ENCODE results near the gene KLHL11. TPM values are rescaled to one million over a fixed set of nuclear protein-coding genes. Genes with fewer than 3 reads are reported as not detected.
"Not testable (repeated sequence)": the region's sequence is repeated elsewhere in the genome, so short reads cannot be mapped to it uniquely, and the experiment has no call there.

The KLHL11 gene
- total RNA-seq, 1 donor from 2014 or later: 31.5 TPM

- DNase-seq (ENCODE audit: low spot score): no peak
These were observed 26.2 kb upstream of the KLHL11 start for GRCh38 chr17:41891135-41892020.

GRCh38 chr17:41888332-41888965, 23.2 kb upstream of the KLHL11 start:
- no peak for DNase-seq (ENCODE audit: low spot score)

DNA sequence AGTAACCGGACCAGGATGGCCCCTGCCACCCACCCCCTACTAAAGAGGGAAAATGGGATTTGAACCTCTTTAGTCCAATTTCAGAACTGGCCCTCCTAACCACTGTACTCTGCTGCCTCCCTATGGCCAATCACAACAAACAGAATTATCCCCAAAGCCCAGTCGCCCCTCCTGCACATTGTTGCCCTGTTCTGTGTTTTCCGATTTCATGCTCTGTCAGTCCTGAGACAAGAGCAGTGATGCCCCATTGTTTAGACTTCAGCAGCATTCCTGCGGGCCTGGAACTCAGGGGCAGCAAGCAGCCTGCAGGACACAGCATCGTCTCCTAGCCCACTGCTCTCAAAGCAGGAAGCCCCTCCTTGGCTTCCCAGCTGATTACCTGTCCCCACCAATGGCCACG, 20.5 kb upstream of the KLHL11 start:
- DNase-seq (ENCODE audit: low spot score): no peak

- DNase-seq (ENCODE audit: low spot score): no peak
These were observed 17.5 kb upstream of the KLHL11 start for GRCh38 chr17:41882756-41883155.

DNA sequence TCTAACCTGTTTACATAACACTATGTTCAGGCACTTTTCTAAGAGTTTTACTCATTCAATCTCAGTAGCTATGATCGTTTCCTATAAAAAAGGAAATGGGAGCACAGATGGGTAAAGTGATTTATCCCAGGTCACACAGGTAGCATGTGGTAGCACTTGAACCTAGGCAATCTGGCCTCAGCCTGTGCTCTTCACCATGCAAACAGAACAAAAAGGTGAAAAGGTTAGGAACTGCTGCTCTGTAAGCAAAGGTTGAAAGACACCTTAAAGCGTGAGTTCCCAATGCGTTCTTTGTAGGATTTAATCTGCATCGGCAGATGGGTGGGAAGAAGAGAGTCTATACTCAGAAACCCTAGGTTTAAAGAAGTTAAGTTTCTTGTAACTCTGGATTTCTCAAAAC, 14.9 kb upstream of the KLHL11 start:
- no peak for DNase-seq (ENCODE audit: low spot score)

DNA sequence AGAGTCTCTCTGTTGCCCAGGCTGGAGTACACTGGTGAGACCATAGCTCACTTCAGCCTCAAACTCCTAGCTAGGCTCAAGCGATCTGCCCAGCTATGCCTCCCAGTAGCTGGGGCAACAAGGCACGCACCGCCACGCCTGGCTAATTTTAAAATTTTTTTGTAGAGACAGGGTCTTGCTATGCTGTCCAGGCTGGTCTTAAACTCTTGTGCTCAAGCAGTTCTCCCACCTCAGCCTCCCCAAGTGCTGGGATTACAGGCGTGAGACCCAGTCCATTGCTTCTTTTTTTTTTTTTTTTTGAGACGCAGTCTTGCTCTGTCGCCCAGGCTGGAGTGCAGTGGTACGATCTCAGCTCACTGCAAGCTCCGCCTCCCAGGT, 9.1 kb upstream of the KLHL11 start:
- not testable (repeated sequence) for DNase-seq (ENCODE audit: low spot score)

GRCh38 chr17:41873559-41874292, 8.5 kb upstream of the KLHL11 start:
- DNase-seq (ENCODE audit: low spot score): no peak

- no peak for DNase-seq (ENCODE audit: low spot score)
These were observed 6.6 kb upstream of the KLHL11 start for GRCh38 chr17:41871789-41872188.

GRCh38 chr17:41870627-41871026, 5.4 kb upstream of the KLHL11 start:
- DNase-seq (ENCODE audit: low spot score): no peak

- DNase-seq (ENCODE audit: low spot score): no peak
These were observed 4.9 kb upstream of the KLHL11 start for GRCh38 chr17:41870097-41870496.

DNA sequence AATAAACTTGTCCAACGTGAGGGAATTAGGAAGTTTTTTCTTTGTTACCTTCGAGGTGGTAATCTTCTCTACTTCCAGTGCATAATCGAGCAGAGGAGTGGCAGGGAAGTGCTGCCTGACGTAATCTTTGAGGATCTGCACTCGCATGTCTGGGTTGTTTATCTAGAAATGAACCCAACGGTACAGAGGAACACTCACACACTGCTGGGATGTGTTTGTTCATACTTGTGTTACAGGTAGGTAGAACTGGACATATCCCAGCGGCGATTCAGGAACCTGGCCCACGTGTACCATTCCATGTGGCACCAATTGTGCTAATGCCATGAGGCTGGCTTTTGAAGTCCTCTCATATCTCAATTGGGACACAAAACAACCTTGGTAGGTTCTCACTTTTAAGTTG, 4.2 kb upstream of the KLHL11 start:
- DNase-seq (ENCODE audit: low spot score): no peak

DNA sequence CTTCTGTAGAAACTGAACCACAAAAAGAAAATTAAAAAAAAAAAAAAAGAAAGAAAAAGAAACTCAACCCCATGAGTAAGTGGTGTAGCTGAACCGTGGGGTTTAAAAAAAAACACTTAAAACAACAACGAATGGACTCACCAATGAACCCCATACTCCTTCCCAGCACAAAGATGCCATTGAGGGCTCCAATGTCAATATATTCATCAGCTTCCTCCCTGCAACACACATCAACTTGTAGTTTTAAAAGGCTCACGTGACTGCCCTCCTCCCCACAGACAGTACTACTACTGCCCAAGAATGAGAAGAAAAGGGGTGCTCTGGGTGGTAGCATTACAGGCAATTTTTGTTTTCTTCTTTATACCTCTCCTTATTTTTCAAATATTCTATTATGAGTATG, 3.3 kb upstream of the KLHL11 start:
- no peak for DNase-seq (ENCODE audit: low spot score)

DNA sequence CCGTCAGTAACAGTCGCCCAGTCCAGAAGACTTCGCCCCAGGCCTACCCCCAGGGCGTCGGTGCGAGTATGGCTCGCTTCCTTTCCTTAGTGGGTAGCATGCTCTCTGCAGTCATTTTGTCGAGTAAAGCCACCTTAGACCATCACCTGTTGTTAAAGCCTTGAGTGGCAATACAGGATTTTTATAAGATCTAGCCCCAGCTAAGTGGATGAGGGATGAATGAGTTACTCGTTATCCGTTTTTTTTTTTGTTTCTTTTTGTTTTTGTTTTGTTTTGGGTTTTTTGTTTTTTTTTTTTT, 322 bp upstream of the KLHL11 start:
- no peak for DNase-seq (ENCODE audit: low spot score)

GRCh38 chr17:41864498-41864835, 756 bp downstream of the KLHL11 start:
- DNase-seq (ENCODE audit: low spot score): no peak

DNA sequence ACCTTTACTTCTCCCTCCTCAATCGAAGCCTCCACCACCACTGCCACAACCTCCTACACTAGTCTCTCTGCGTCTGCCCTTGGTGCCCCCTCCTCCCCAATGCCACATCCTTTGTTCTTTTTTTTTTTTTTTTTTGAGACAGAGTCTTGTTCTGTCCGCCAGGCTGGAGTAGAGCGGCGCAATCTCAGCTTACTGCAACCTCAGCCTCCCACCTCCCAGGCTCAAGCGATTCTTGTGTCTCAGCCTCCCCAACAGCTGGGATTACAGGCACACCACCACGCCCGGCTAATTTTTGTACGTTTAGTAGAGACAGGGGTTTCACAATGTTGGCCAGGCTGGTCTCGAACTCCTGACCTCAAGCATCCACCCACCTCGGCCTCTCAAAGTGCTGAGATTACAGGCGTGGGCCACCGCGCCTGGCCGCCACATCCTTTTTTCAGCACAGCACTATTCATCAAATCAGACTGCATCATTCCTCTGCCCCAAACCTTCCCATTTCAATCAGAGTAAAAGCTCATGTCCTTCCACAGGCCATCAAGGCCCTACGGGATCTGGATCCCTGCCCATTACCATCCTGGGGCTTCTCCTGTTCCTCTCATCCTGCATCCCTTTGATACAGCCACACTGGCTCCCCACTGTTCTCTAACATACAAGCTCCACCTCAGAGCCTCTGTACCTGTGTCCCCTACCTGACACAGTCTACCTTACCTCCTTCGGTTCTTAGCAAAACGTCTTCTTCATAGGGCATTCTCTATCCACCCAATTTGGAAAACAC, 2.0 kb downstream of the KLHL11 start:
- DNase-seq (ENCODE audit: low spot score): no peak

- DNase-seq (ENCODE audit: low spot score): no peak
These were observed 4.8 kb downstream of the KLHL11 start for GRCh38 chr17:41860254-41860931.

DNA sequence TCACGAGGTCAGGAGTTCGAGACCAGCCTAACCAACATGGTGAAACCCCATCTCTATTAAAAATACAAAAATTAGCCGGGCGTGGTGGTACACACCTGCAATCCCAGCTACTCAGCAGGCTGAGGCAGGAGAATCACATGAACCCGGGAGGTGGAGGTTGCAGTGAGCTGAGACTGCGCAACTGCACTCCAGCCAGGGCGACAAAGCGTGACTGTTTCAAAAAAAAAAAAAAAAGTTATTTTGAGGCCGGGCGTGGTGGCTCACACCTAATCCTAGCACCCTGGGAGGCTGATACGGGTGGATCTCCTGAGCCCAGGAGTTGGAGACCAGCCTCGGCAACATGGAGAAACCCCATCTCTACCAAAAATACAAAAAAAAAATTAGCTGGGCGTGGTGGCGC, 13.8 kb downstream of the KLHL11 start:
- not testable (repeated sequence) for DNase-seq (ENCODE audit: low spot score)

DNA sequence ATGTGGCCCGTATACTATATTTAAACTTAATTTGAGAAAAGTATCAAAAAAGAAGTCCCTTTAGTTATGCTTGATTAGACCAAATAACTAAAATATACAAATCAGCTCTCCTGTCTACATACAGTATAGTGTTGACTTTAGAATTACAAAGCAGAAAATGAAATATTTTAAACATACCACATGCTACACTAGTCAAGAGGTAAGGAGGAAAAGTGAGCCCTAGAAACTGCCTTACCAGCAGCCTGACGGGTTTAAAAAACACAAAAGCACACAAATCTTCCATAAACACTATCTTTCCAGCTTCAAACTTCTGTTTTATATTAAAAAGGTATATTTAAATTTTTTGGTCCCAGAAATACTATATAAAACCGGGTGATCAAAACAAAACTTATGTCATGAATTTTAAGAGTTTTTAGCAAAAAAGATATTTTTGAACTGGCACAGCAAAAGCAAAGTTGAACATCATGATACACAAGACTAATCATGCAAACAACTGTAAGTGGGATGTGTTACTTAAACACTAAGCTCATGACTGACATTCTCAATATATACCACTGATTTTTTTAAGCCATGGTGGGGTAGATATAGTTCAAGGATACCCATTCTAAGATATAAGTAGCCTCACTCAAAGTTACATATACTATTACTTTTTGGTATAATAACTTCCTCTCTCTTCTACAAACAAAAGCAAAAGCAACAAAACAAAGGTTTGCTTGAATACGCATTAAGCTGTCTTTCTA, 15.8 kb downstream of the KLHL11 start:
- no peak for DNase-seq (ENCODE audit: low spot score)

GRCh38 chr17:41848788-41849187, 16.4 kb downstream of the KLHL11 start:
- DNase-seq (ENCODE audit: low spot score): no peak

GRCh38 chr17:41844971-41845370, 20.3 kb downstream of the KLHL11 start:
- DNase-seq (ENCODE audit: low spot score): no peak

DNA sequence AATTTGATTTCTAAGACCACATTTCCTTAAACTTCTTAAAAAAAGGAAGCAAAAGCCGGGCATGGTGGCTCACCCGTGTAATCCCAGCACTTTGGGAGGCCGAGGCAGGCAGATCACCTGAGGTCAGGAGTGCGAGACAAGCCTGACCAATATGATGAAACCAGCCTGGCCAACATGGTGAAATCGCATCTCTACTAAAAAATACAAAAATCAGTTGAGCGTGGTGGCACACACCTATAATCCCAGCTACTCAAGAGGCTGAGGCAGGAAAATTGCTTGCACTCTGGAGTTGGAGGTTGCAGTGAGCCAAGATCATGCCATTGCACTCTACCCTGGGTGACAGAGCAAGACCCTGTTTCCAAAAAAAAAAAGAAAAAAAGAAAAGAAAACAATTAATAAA, 24.4 kb downstream of the KLHL11 start:
- DNase-seq (ENCODE audit: low spot score): not testable (repeated sequence)
